DND-41 (cell line): Measurements from ENCODE around the gene ETNK2.

Source experiments
- ATAC-seq: fragments of 200-7000 bp; cut with Tn5 transposase; 3 replicates; pipeline ENCODE4 v1.9.1; 2021; ENCODE audit warnings: low read depth; ENCODE audit not compliant: insufficient read depth
- DNase-seq: peaks from one replicate; pipeline ENCODE4 v3.0.0-alpha.2; 2020
- H2AFZ ChIP-seq: 2 replicates; pipeline ENCODE4 v1.6.0; 2012; ENCODE audit warnings: low read depth, low read length
- H3K27ac ChIP-seq: 2 replicates; pipeline ENCODE4 v1.5.1; 2012; ENCODE audit warnings: low read length, inconsistent platforms
- H3K27me3 ChIP-seq: fragments of 200-600 bp; sonication (generic); 2 replicates; pipeline ENCODE4 v1.6.0; 2012; ENCODE audit warnings: low read length, mild to moderate bottlenecking, inconsistent platforms; ENCODE audit not compliant: insufficient read depth, poor library complexity
- H3K36me3 ChIP-seq: 2 replicates; pipeline ENCODE4 v1.5.1; 2012; ENCODE audit warnings: low read length, inconsistent platforms; ENCODE audit not compliant: insufficient read depth
- H3K4me1 ChIP-seq: 2 replicates; pipeline ENCODE4 v1.5.1; 2012; ENCODE audit warnings: mild to moderate bottlenecking, low read length; ENCODE audit not compliant: insufficient read depth
- H3K4me2 ChIP-seq: 2 replicates; pipeline ENCODE4 v1.6.0; 2012; ENCODE audit warnings: mild to moderate bottlenecking, moderate library complexity, low read length, inconsistent platforms; ENCODE audit not compliant: insufficient read depth
- H3K4me3 ChIP-seq, 2 experiments: fragments of 200-600 bp in 1 of 2; shearing (Covaris generic) in 1 of 2; 2 replicates each; pipeline ENCODE4 v1.5.1; 2012 to 2016; ENCODE audit warnings: inconsistent platforms in 2 of 2, low read length in 2 of 2, mild to moderate bottlenecking in 2 of 2, low read depth in 1 of 2, moderate library complexity in 1 of 2
- H3K79me2 ChIP-seq: 2 replicates; pipeline ENCODE4 v1.6.0; 2012; ENCODE audit warnings: low read length, inconsistent platforms; ENCODE audit not compliant: insufficient read depth
- H3K9ac ChIP-seq: 2 replicates; pipeline ENCODE4 v1.6.0; 2012; ENCODE audit warnings: low read depth, mild to moderate bottlenecking, inconsistent platforms, low read length, moderate library complexity
- H3K9me3 ChIP-seq: 2 replicates; pipeline ENCODE4 v1.5.1; 2012; ENCODE audit warnings: low read length, moderate library complexity, mild to moderate bottlenecking, inconsistent platforms; ENCODE audit not compliant: insufficient read depth, severe bottlenecking
- H4K20me1 ChIP-seq: 2 replicates; pipeline ENCODE4 v1.6.0; 2012; ENCODE audit warnings: low read length; ENCODE audit not compliant: insufficient read depth
- CTCF ChIP-seq: IDR thresholded peaks from 2 replicates; pipeline ENCODE4 v1.5.1; 2012; ENCODE audit warnings: borderline replicate concordance, low read length, moderate library complexity, mild to moderate bottlenecking; ENCODE audit not compliant: poor library complexity, severe bottlenecking; ENCODE audit errors: extremely low read depth
- EZH2 ChIP-seq: IDR thresholded peaks from 3 replicates; pipeline ENCODE4 v1.6.1; 2012; ENCODE audit warnings: borderline replicate concordance, low read depth, mild to moderate bottlenecking, moderate library complexity, low read length, inconsistent platforms; ENCODE audit not compliant: severe bottlenecking

The ETNK2 gene

DNA sequence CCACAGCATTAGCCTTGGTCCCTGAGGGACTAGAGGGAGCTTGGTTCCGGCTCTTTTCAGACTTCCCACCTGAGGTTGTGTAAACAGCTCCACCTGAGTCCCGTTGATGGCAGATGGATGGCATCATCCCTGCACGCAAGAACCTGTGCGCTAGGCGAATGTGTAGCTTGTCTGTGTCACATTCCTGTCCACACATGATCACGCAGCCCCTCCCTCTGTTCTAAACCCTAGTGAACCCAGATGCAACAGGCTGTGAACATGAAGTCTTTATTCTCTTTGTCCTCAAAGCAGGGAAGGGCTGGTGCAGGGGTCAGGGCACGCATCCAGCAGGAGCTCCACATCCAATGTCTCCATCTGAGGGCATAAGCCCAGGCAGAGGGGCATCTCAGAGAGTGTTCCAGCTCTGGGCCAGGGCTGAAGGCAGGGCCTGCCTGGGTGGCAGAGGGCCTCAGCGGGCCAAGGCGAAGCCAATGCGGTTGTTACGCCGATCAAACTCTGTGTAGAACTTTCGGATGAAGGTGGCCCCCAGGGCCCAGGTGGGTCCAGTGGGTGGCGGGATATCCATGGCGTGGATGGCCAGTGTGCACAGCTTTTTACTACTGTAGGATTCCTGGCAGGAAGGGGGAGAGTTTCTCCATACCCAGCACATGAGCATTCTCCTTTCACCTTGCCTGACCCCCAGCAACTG lies 2.9 kb upstream of the ETNK2 start:
- H2AFZ ChIP-seq = no peak overlapping the region
- TF ChIP-seq EZH2 = no peak
- TF ChIP-seq CTCF = no peak
- H3K9me3 ChIP-seq = no peaks in the 10 kb centered on the region
- no peaks in the 10 kb centered on the region for H3K4me1 ChIP-seq
- no peak for DNase-seq
- H3K9ac ChIP-seq = no peak overlapping the region
- ATAC-seq = no peak
- no peak overlapping the region for H3K4me3 ChIP-seq
- H3K36me3 ChIP-seq = no peaks in the 10 kb centered on the region
- no peak overlapping the region for H3K27ac ChIP-seq
- H3K79me2 ChIP-seq = no peaks in the 10 kb centered on the region
- no peaks in the 10 kb centered on the region; the same call in none of the 2 replicates for H4K20me1 ChIP-seq
- no peak overlapping the region for H3K4me2 ChIP-seq
- H3K27me3 ChIP-seq = no peaks in the 10 kb centered on the region

DNA sequence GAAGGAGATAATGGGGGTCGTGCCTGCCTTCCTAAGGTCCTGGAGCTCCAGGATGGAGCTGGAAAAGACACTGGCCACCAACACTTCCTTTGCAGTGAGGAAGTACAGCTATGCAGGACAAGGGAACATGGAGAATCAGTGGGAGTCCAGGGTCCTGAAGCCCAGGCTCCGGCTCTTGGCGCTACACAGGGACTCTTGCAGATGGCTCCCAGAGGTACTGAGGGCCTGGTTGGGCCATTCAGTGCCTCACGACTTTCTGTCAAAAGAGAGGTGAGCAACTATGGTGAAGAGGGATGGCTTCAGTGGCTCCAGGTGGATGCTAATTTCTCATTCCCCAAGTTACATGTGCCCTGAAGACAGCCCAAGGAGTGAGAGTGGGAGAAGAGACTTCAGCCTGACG lies 1.8 kb upstream of the ETNK2 start:
- Histone ChIP-seq H3K27ac (no peak overlapping the region), H3K4me2 (no peak overlapping the region), H3K79me2 (no peaks in the 10 kb centered on the region), H3K4me1 (no peaks in the 10 kb centered on the region), H2AFZ (no peak overlapping the region; the same call in 1 of the 2 replicates), H3K9ac (no peak overlapping the region), H3K9me3 (no peaks in the 10 kb centered on the region), H3K36me3 (no peaks in the 10 kb centered on the region), H3K4me3 (no peak overlapping the region), H4K20me1 (no peaks in the 10 kb centered on the region; the same call in none of the 2 replicates), H3K27me3 (no peaks in the 10 kb centered on the region)
- TF ChIP-seq CTCF (no peak), EZH2 (no peak)
- DNase-seq = no peak
- ATAC-seq = no peak

DNA sequence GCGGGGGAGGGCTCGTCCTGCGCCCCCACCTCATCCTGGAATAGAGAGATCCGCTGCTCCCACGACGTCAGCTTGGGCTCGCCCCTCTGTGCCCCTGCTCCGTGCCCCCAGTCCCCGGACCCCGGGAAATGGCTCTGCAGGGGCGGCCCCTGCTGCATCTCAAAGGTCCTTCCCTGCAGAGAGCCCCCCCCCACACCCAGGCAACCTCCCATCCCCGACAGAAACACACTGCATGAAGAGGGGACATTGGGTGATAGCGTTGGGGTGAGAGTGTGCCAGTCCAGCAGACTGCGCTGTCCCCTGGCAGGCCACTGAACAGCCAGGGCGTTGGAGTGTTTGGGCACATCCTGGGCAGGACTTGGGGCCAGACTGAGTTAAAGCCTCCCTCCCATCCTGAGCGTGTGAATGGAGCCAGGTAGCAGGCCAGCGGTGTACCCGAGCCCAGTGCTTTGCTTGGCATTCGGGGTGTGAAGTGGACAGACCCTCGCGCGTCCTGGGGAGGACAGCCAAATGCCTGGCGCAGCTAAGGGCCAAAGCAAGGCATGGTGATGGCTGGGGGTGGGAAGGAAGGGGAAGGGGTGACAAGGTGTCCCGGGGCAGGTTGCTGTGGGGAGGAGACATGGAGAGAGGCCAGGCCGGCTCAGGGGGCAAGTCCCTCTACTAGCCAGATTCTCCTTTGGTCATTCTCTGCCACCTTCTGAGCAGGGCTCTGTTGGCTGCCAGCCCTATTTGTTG lies 633 bp upstream of the ETNK2 start:
- Histone ChIP-seq H3K4me2 (no peak overlapping the region), H3K9me3 (no peaks in the 10 kb centered on the region), H3K9ac (no peak overlapping the region), H2AFZ (no peak overlapping the region), H3K4me1 (no peaks in the 10 kb centered on the region), H3K27ac (no peak overlapping the region), H3K4me3 (no peak overlapping the region), H3K79me2 (no peaks in the 10 kb centered on the region), H3K36me3 (no peaks in the 10 kb centered on the region), H3K27me3 (no peaks in the 10 kb centered on the region), H4K20me1 (no peaks in the 10 kb centered on the region; the same call in none of the 2 replicates)
- ATAC-seq (no peak), DNase-seq (no peak)
- TF ChIP-seq EZH2 = no peak
- TF ChIP-seq CTCF = no peak
